HG03575 (cell line): ENCODE results near the gene RPL37A.
A peak's percentile ranks its signal among the peaks of the same experiment; 100 is the strongest.

Source experiments
- ATAC-seq: cut with Tn5 transposase; IDR thresholded peaks from one replicate; pipeline ENCODE4 v1.9.1; 2021; ENCODE audit not compliant: unreplicated experiment, insufficient number of reproducible peaks, low FRiP score; ENCODE audit errors: extremely low read depth

The RPL37A gene

DNA sequence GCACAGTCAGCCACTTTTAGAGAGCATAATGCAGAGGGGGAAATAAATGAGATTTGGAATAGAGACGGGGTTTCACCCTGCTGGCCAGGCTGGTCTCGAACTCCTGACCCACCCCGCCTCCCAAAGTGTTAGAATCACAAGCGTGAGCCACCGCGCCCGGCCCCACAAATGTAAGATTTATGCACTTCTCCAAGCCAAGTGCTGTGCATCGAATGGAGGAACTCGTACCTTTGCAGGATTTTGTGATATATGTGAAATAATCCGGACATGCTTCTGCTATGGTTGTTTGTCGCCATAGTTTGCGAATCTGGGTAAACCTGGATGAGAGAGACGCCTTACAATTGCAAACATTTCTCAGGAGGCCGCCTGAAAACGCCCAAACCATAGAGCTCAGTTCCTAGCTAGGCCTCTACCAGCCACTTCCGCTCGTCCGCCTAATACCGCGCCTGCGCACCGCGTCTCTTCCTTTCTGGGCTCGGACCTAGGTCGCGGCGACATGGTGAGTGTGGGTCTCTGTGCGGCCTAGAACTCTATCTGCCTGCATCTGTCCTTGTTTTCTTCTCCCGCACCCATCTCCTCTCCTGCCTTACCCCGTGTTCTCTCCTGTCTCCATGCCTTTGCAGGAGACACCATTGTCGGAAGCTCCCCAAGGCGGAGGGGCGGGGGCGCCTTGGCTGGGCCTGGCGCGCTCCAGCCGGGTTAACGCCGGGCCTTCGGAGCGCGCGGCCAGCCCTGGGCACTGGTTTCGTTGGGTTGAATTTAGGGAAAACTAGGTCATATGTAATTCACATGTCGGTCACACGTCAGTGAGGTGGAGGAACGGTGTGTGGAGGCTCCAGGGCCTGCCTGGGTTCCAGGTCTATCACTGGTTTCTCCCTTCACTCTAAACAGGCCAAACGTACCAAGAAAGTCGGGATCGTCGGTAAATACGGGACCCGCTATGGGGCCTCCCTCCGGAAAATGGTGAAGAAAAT, at the start of gene RPL37A:
Gene RPL37A, plus strand, starts transcription at position 466 of the 974 bp plus-strand sequence. Its CDS starts 31 bp downstream, at position 497.
- ATAC-seq: peak; percentile 63

DNA sequence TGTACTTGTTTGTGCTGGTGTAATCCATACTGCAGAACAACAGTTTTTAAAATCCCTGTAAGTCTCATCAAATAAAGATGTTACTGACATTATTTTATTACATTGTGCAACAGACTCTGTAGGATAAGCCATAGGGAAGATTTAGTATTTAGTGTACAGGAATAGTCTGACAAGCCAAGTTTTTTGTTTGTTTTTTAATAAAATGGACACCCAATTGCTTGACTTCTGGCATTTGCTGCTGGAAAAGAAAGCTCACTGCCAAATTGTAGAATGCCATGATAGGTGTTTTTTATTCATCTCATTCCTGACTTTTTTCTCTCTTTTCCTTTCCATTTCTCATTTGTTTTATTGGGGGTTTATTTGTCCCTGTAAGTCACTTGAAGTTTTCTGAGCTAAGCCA, 48.3 kb upstream of the RPL37A start:
- no peak for ATAC-seq

GRCh38 chr2:216450784-216451183, 47.9 kb upstream of the RPL37A start:
- no peak for ATAC-seq

DNA sequence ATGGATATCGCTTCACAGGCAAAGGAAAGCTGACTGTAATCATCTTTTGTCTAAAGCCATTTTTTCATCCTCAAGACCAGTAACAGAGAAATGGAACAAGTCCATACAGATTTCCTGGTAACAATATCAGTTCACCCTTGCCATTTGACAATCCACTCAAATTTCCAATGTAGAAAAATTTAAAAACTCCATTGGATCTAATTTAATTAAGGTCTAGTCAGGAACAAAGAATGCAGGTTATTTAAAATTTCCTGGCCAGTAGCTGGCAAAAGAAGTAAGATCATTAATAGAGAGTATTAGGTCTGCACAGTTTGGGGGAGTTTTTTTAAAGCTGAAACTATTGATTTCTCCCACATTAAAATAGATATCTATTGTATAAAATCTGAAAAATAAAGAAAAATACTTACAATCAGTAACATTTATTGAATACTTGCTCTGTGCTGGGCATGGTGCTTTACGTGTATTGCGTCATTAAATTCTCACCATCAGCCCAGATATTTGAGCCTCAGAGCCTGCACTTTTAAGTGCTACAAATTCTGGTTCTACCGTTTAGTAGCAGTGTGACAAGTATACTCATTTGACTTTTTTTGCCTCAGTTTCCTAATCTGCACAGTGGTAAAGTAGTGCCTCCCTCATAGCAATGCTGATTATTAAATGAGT, 44.6 kb upstream of the RPL37A start:
- ATAC-seq: no peak

- ATAC-seq: no peak
Measured at GRCh38 chr2:216463148-216463547, 35.5 kb upstream of the RPL37A start.

- ATAC-seq: no peak
Measured at GRCh38 chr2:216464104-216464720, 34.4 kb upstream of the RPL37A start.

GRCh38 chr2:216465579-216466195, 33.0 kb upstream of the RPL37A start:
- no peak for ATAC-seq

DNA sequence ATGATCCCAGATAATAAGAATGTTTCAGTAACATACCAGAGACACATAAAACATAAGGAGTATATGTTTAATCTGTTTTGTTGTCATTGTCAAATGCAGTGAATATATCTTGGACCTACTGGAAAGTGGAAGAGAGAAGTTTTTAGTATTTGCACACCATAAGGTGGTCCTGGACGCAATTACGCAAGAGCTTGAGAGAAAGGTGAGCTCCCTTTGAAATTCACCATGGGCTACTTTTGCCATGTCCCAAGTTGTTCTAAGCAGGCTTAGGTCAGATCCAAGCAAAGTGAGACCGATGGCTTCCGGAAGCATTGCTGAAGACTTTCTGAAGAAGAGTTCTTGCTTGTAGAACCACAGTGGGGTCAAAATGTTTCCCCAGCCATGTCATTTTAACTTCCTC, 30.8 kb upstream of the RPL37A start:
- no peak for ATAC-seq

DNA sequence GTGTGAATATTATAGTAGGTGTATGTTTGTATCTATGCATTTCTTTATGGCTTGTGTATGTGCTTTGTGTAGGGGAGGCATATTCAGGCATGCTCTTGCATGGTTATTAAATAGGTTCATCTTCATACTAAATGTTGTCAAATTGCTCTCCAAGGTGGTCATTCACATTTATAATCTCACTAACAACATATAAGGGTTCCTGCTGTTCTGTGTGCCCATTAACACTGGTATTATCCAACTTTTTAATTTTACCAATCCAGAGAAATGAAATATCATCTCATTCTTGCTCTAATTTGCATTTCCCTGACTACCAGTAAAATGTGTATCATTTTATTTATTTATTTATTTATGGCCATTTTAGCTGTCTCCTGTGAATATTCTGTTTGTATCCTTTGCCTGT, 29.0 kb upstream of the RPL37A start:
- no peak for ATAC-seq

DNA sequence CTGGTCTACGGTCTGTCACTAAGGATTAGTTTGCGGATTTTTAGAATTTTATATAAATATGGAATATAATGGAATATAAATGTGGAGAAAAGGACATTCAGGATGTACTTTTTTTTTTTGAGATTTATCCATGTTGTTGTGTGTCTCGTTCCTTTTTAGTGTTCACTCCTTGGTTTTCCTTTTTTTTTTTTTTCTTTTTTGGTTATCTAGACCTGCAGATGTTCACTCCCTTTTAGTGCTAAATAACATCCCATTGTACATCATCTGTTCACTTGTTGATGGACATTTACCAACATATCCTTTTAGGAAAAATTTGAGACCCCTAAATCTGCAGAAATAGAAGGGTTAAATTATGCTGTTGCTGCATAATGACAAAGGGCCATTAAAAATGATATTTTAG, 25.5 kb upstream of the RPL37A start:
- no peak for ATAC-seq

DNA sequence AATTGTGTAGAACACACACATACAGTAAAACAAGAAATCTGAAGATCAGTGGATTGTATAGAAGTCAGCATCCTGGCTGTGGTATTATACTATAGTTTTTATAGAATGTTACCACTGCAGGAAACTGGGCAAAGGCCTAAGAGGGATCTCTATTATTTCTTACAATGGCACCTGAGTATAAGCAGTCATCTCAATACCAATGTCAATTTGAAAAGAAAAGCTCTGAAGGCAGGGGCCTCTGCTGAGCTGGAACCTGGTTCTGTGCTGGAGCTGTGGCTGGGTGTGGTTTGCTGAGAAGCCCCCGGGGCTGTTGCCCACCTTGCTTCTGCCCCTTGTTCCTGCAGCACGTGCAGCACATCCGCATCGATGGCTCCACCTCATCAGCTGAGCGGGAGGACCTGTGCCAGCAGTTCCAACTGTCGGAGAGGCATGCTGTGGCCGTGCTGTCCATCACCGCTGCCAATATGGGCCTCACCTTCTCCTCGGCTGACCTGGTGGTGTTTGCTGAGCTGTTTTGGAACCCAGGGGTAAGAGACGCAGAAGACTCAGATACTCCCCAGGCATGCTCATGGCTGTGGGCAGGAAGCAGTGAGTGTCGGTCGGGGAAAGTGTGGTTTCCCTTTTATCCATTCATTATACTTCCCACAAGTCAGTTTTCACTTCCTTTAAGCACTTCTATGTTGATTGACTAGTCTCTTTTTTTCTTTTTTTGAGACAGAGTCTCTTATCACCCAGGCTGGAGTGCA, 23.5 kb upstream of the RPL37A start:
- no peak for ATAC-seq

GRCh38 chr2:216475767-216476166, 22.9 kb upstream of the RPL37A start:
- no peak for ATAC-seq

DNA sequence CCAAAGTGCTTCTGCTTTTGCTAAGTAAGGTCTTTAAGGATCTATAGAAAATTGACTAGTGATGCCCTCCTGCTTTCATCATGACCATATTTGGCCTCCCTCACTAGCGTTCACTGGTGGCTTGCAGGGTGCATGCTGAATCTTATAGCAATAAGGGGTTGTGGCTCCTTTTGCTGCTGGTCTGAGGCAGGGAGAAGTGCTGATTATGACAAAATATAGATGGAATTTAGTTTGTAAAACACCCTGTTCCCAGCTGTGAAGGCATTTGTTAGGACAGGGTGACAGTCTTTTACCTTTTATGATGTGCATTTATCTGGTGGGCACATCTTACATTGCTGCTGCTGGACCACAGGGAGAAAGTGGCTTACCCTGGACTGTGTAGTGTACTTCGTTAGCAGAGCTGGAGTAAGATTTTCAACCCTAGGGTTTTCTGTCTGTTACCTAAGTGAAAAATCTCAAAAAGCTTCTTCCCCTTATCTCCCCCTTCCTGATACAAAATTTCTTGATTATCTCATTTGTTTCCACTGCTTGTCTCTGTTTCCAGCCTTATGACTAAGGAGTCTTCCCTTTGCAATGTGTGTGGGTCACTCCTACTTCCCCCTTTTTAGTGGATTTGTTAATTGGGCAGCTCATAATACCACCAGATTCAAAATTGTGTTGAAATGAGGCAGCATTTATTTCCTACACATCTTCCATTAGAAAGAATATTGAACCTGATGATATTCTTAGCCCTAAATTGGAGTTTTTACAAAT, 21.2 kb upstream of the RPL37A start:
- no peak for ATAC-seq

DNA sequence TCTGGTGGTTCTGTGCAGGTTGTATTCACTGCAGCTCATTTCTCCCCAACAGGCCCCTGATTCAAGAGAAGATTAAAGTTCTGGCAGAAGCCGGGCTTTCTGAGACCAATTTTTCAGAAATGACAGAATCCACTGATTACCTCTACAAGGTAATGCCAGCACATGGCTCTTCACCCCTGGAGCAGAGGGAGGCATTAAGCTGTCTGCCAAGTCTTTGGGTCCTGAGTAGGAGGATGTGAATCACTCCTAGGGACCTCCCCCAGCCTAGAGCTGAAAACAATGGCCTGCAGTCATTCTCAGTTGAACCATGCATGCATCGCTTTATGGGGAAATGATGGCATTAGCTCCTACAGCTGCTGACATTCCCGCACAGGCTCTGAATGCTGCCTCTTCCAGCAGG, 20.5 kb upstream of the RPL37A start:
- ATAC-seq: no peak

GRCh38 chr2:216478791-216479190, 19.9 kb upstream of the RPL37A start:
- no peak for ATAC-seq

- no peak for ATAC-seq
Measured at GRCh38 chr2:216480221-216480620, 18.4 kb upstream of the RPL37A start.

GRCh38 chr2:216482640-216483039, 16.0 kb upstream of the RPL37A start:
- ATAC-seq: no peak

GRCh38 chr2:216485237-216485636, 13.4 kb upstream of the RPL37A start:
- no peak for ATAC-seq
